B cell (primary cell): ENCODE data around the gene CYYR1. TPM values are rescaled to one million over a fixed set of nuclear protein-coding genes. Genes with fewer than 3 reads are reported as not detected.

Source experiments
- ATAC-seq: fragments of 200-7000 bp; cut with Tn5 transposase; one replicate; pipeline ENCODE4 v1.10.0; 2021; ENCODE audit warnings: low read depth, mild to moderate bottlenecking, moderate number of reproducible peaks, moderate library complexity
- CTCF ChIA-PET: fragments of 350-600 bp; sonication (Branson Sonifier 250); formaldehyde crosslinking; loops from one replicate; lab custom pipeline; 2021; ENCODE audit warnings: antibody characterized with exemption, inconsistent platforms; lab: Charles Lee
- POLR2A ChIA-PET: fragments of 350-600 bp; sonication (Branson Sonifier 250); formaldehyde crosslinking; loops from one replicate; lab custom pipeline; 2021; ENCODE audit warnings: antibody characterized with exemption; lab: Charles Lee
- DNase-seq: peaks from one replicate; pipeline ENCODE4 v3.0.0; 2013
- H2AFZ ChIP-seq: 2 replicates; pipeline ENCODE4 v1.6.1; 2012; ENCODE audit warnings: mild to moderate bottlenecking, low read depth, low read length; ENCODE audit not compliant: insufficient read depth, poor library complexity, severe bottlenecking
- H3K27ac ChIP-seq, 2 donors: 1 replicate in 1 of 2; 2 replicates in 1 of 2; pipeline ENCODE4 v1.5.1; 2012 to 2013; ENCODE audit warnings: low read length in 2 of 2, mild to moderate bottlenecking in 2 of 2, moderate library complexity in 1 of 2
- H3K27me3 ChIP-seq, 4 experiments: fragments of 200-600 bp in 1 of 4; sonication (generic) in 1 of 4; replicated peaks in 1 of 4; 1 replicate in 2 of 4; 2 replicates in 2 of 4; pipeline versions ENCODE4 v1.6.1 to v1.7.0; 2013 to 2016; ENCODE audit warnings: low read length in 3 of 4, mild to moderate bottlenecking in 2 of 4, mixed read lengths in 1 of 4, moderate library complexity in 1 of 4; ENCODE audit not compliant: insufficient read depth in 4 of 4, control insufficient read depth in 3 of 4; ENCODE audit errors: control extremely low read depth in 1 of 4
- H3K36me3 ChIP-seq, 2 experiments: replicated peaks in 1 of 2; 1 replicate in 1 of 2; 2 replicates in 1 of 2; pipeline versions ENCODE4 v1.6.1 to v1.7.1; 2013; ENCODE audit warnings: low read length in 1 of 2; ENCODE audit not compliant: insufficient read depth in 2 of 2, control insufficient read depth in 1 of 2; ENCODE audit errors: control extremely low read depth in 1 of 2, extremely low read depth in 1 of 2
- H3K4me1 ChIP-seq, 2 donors: fragments of 200-600 bp in 1 of 2; sonication (generic) in 1 of 2; 1 replicate in 1 of 2; 2 replicates in 1 of 2; pipeline versions ENCODE4 v1.5.1 to v1.6.1; 2013 to 2017; ENCODE audit warnings: low read length in 2 of 2; ENCODE audit not compliant: control insufficient read depth in 2 of 2, insufficient read depth in 2 of 2
- H3K4me2 ChIP-seq: replicated peaks from 2 replicates; pipeline ENCODE3; 2012; ENCODE audit warnings: mild to moderate bottlenecking, low read depth, low read length; ENCODE audit not compliant: poor library complexity, severe bottlenecking
- H3K4me3 ChIP-seq, 5 experiments: fragments of 200-600 bp in 1 of 5; sonication (generic) in 1 of 5; 1 replicate in 3 of 5; 2 replicates in 2 of 5; pipeline versions ENCODE4 v1.5.1 to v1.7.0; 2011 to 2016; ENCODE audit warnings: low read length in 4 of 5, mild to moderate bottlenecking in 4 of 5, low read depth in 2 of 5, control low read depth in 1 of 5, moderate library complexity in 1 of 5; ENCODE audit not compliant: insufficient read depth in 1 of 5; ENCODE audit errors: control extremely low read depth in 1 of 5, extremely low read depth in 1 of 5
- H3K79me2 ChIP-seq: fragments of 200-600 bp; sonication (generic); one replicate; pipeline ENCODE4 v1.6.0; 2016; ENCODE audit warnings: low read length; ENCODE audit not compliant: control insufficient read depth, insufficient read depth
- H3K9ac ChIP-seq: fragments of 200-600 bp; sonication (generic); 2 replicates; pipeline ENCODE4 v1.6.1; 2017; ENCODE audit warnings: mild to moderate bottlenecking, low read length, moderate library complexity
- H3K9me3 ChIP-seq, 3 donors: one replicate each; pipeline versions ENCODE4 v1.6.1 to v1.7.1; 2013; ENCODE audit warnings: low read length in 2 of 3; ENCODE audit not compliant: control insufficient read depth in 2 of 3, insufficient read depth in 1 of 3; ENCODE audit errors: control extremely low read depth in 1 of 3
- H4K20me1 ChIP-seq: 2 replicates; pipeline ENCODE4 v1.6.0; 2012; ENCODE audit warnings: mild to moderate bottlenecking, low read length; ENCODE audit not compliant: insufficient read depth, control insufficient read depth, poor library complexity, severe bottlenecking
- H3K27ac Mint-ChIP-seq: one replicate; pipeline ENCODE4 v1.8.0; 2021; ENCODE audit warnings: mixed read lengths
- H3K27me3 Mint-ChIP-seq: one replicate; pipeline ENCODE4 v1.8.0; 2021; ENCODE audit warnings: mixed read lengths
- H3K4me1 Mint-ChIP-seq: one replicate; pipeline ENCODE4 v1.8.0; 2021; ENCODE audit warnings: mixed read lengths
- H3K4me3 Mint-ChIP-seq: one replicate; pipeline ENCODE4 v1.8.0; 2021; ENCODE audit warnings: mixed read lengths
- H3K9me3 Mint-ChIP-seq: one replicate; pipeline ENCODE4 v1.8.0; 2022; ENCODE audit warnings: mixed read lengths; ENCODE audit not compliant: insufficient read depth
- EZH2 ChIP-seq: IDR thresholded peaks from 2 replicates; pipeline ENCODE4 v1.6.1; 2012; ENCODE audit warnings: borderline replicate concordance, low read depth, mild to moderate bottlenecking, moderate library complexity, low read length; ENCODE audit not compliant: insufficient read depth, poor library complexity, severe bottlenecking
- WGBS: methylation state at CpG from one replicate; pipeline ENCODE4 v1.1.5; 2013; ENCODE audit warnings: missing lambda C conversion rate; ENCODE audit not compliant: insufficient coverage; 5-methylcytosine and 5-hydroxymethylcytosine counted together
- intact Hi-C: fragments of 100-400 bp; cut with micrococcal nuclease; formaldehyde crosslinking; loops from one replicate; pipeline ENCODE4 v1.10.0; 2022
- polyA plus RNA-seq: library from polyadenylated mRNA; depleted of rRNA; stranded (reverse); fragments of >200 nt; gene quantifications from 2 replicates; pipeline ENCODE4 v1.2.3, GENCODE V29; 2012
- total RNA-seq, 2 donors: library from RNA; stranded (reverse); fragments of 120-200 nt in 1 of 2; gene quantifications; 1 replicate in 1 of 2; 2 replicates in 1 of 2; pipeline versions ENCODE4 v1.2.3 to v1.2.4, GENCODE V29; 2013 to 2022
- TF ChIP-seq, protein P1 (sequence below): fragments of 200-600 bp; IDR thresholded peaks from one replicate; pipeline ENCODE4 v1.8.0; 2022; ENCODE audit warnings: antibody characterized with exemption, mild to moderate bottlenecking

Gene CYYR1
- total and polyA plus RNA-seq, 2 donors (not counting 1 experiment from before 2014, with no cell fraction given), result not detected

DNA sequence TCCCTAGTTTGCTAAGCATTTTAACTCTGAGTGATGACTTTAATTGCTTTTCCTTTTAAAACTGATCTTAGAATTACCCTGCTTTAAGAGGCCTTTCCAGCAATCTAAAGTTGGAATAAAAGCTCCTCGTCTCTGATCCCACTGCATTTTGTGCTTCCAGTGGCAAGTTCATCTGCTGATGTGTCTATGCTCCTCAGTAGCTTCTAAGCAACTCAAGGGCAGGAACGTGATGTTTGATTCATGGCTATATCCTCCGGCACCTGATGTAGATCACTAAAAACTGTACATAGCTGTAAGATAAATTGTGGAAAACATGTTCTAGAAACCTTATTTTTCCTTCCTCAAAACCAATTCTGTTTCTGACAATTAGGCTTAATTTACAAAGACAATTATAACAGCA, 12.5 kb downstream of the CYYR1 start:
- TF ChIP-seq, protein P1, sequence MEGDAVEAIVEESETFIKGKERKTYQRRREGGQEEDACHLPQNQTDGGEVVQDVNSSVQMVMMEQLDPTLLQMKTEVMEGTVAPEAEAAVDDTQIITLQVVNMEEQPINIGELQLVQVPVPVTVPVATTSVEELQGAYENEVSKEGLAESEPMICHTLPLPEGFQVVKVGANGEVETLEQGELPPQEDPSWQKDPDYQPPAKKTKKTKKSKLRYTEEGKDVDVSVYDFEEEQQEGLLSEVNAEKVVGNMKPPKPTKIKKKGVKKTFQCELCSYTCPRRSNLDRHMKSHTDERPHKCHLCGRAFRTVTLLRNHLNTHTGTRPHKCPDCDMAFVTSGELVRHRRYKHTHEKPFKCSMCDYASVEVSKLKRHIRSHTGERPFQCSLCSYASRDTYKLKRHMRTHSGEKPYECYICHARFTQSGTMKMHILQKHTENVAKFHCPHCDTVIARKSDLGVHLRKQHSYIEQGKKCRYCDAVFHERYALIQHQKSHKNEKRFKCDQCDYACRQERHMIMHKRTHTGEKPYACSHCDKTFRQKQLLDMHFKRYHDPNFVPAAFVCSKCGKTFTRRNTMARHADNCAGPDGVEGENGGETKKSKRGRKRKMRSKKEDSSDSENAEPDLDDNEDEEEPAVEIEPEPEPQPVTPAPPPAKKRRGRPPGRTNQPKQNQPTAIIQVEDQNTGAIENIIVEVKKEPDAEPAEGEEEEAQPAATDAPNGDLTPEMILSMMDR, result no peak
- no peak for TF ChIP-seq EZH2
- 83% methylated on average over 1 of the region's 3 CpGs for WGBS
- no peak overlapping the region for H3K4me3 ChIP-seq
- no peak overlapping the region for H3K4me2 ChIP-seq
- no peaks in the 10 kb centered on the region for H4K20me1 ChIP-seq
- H3K27ac Mint-ChIP-seq, result no peak overlapping the region
- no peaks in the 10 kb centered on the region for H3K27me3 Mint-ChIP-seq
- no peaks in the 10 kb centered on the region for H3K27me3 ChIP-seq
- no peak overlapping the region for H2AFZ ChIP-seq
- H3K9ac ChIP-seq, result no peak overlapping the region
- no peaks in the 10 kb centered on the region for H3K36me3 ChIP-seq
- no peaks in the 10 kb centered on the region for H3K9me3 ChIP-seq
- H3K27ac ChIP-seq, result no peak overlapping the region
- ATAC-seq (no peak), DNase-seq (no peak)
- CTCF ChIA-PET, result no interaction called here
- no peaks in the 10 kb centered on the region for H3K4me1 ChIP-seq
- H3K79me2 ChIP-seq, result no peaks in the 10 kb centered on the region
- H3K4me1 Mint-ChIP-seq, result no peaks in the 10 kb centered on the region
- intact Hi-C loops, result no loop called here
- no peaks in the 10 kb centered on the region for H3K9me3 Mint-ChIP-seq
- H3K4me3 Mint-ChIP-seq, result no peak overlapping the region
- POLR2A ChIA-PET, result no interaction called here

DNA sequence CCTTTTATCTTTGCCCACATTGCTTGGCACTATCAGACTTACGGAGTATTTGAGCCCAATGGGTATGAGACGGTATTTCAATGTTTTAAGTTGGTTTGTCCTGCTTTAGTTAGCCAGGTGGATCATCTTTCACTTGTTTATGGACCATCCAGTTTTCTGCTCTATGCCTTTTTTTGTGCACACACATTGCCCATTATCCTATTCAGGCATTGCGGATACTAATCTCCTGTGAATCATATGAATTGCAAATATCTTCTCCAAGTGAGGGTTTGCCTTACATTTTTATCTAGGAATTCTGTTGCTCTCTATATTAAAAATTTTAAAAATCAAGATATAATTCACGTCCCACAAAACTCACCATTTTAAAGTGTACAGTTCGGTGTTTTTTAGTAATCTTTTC, 14.0 kb downstream of the CYYR1 start:
- WGBS, result 90% methylated on average over 2 of the region's 5 CpGs
- Histone ChIP-seq H3K9ac (no peak overlapping the region), H3K4me1 (no peaks in the 10 kb centered on the region), H3K79me2 (no peaks in the 10 kb centered on the region), H3K9me3 (no peaks in the 10 kb centered on the region), H3K27me3 (no peaks in the 10 kb centered on the region), H3K27ac (no peak overlapping the region), H3K4me2 (no peak overlapping the region), H3K36me3 (no peaks in the 10 kb centered on the region), H4K20me1 (no peaks in the 10 kb centered on the region), H2AFZ (no peak overlapping the region), H3K4me3 (no peak overlapping the region)
- H3K27ac Mint-ChIP-seq, result no peak overlapping the region
- CTCF ChIA-PET, result no interaction called here
- ATAC-seq, result no peak
- no peak for DNase-seq
- POLR2A ChIA-PET, result no interaction called here
- intact Hi-C loops, result no loop called here
- TF ChIP-seq, protein P1, result no peak
- TF ChIP-seq EZH2, result no peak
- no peaks in the 10 kb centered on the region for H3K27me3 Mint-ChIP-seq
- no peaks in the 10 kb centered on the region for H3K4me1 Mint-ChIP-seq
- H3K9me3 Mint-ChIP-seq, result no peaks in the 10 kb centered on the region
- no peak overlapping the region for H3K4me3 Mint-ChIP-seq
